ENCODE data around the gene OTOG.

The OTOG gene

DNA sequence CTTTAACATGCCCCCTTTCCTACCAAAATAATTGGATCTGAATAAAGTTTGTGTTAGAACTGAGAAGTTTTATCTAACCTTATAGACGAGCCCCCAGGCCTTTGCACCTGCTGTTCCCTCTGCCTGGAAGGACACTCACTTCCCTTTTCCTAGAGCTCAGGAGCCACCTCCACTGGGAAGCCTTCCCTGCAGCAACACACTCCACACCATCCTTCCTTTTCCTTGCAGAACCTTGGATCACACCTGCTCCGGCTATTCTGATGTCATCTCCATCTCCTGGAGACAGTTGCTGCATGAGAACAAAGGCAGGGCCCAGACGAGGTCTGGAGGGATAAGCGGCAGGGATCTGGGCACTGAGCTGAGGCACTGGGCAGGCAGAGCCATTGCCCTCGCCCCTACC, 149.7 kb downstream of the OTOG start:
- ChIA-PET CTCF (no interaction called here), POLR2A (no interaction called here)
- TF ChIP-seq, protein P1, sequence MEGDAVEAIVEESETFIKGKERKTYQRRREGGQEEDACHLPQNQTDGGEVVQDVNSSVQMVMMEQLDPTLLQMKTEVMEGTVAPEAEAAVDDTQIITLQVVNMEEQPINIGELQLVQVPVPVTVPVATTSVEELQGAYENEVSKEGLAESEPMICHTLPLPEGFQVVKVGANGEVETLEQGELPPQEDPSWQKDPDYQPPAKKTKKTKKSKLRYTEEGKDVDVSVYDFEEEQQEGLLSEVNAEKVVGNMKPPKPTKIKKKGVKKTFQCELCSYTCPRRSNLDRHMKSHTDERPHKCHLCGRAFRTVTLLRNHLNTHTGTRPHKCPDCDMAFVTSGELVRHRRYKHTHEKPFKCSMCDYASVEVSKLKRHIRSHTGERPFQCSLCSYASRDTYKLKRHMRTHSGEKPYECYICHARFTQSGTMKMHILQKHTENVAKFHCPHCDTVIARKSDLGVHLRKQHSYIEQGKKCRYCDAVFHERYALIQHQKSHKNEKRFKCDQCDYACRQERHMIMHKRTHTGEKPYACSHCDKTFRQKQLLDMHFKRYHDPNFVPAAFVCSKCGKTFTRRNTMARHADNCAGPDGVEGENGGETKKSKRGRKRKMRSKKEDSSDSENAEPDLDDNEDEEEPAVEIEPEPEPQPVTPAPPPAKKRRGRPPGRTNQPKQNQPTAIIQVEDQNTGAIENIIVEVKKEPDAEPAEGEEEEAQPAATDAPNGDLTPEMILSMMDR (IDR thresholded peaks at IDR 0.05; ENCODE audit: control extremely low read depth, extremely low read depth, low read depth, missing control alignments) = no peak

More for the DNA sequence above, 149.7 kb downstream of the OTOG start:
- DNase-seq (ENCODE audit: extremely low spot score) = no peak

Measured in GM10248 (cell line).